Measurements from ENCODE around the gene CHRM3. TPM values are rescaled to one million over a fixed set of nuclear protein-coding genes. Genes with fewer than 3 reads are reported as not detected.

The CHRM3 gene
- total RNA-seq, 1 donor from 2014 or later, result not detected

DNA sequence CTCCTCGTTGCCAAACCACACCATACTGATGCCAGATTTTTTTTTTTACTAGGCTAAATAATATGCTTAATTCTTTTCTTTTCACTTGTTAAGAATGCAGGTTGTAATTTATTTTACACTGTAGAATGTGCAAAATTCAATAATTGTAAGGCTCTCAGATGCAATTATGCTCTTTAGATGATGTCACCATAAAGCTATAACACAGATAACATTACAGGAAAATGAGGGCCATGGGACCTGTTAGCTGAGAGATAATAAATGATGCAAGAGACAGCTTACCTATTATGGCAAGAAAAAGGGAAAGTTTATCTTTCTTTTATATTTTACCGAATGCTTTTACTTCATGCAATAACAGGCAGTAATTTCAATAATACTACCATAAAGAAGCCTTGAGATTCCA, 35.4 kb downstream of the CHRM3 start:
- TF ChIP-seq, protein P1, sequence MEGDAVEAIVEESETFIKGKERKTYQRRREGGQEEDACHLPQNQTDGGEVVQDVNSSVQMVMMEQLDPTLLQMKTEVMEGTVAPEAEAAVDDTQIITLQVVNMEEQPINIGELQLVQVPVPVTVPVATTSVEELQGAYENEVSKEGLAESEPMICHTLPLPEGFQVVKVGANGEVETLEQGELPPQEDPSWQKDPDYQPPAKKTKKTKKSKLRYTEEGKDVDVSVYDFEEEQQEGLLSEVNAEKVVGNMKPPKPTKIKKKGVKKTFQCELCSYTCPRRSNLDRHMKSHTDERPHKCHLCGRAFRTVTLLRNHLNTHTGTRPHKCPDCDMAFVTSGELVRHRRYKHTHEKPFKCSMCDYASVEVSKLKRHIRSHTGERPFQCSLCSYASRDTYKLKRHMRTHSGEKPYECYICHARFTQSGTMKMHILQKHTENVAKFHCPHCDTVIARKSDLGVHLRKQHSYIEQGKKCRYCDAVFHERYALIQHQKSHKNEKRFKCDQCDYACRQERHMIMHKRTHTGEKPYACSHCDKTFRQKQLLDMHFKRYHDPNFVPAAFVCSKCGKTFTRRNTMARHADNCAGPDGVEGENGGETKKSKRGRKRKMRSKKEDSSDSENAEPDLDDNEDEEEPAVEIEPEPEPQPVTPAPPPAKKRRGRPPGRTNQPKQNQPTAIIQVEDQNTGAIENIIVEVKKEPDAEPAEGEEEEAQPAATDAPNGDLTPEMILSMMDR (IDR thresholded peaks at IDR 0.05), result no peak
- POLR2A ChIA-PET, result interaction anchor here (0.7 kb wide), 1 partner anchor 28 kb away, joined by 3 read pairs; no protein-coding TSS in a partner anchor
- intact Hi-C loops (cut with micrococcal nuclease), result no loop called here
- DNase-seq, result no peak
- Mint-ChIP-seq H3K4me1 (no peaks in the 10 kb centered on the region), H3K27ac (no peak overlapping the region), H3K27me3 (no peaks in the 10 kb centered on the region), H3K9me3 (no peaks in the 10 kb centered on the region), H3K36me3 (ENCODE audit: low read depth) (no peaks in the 10 kb centered on the region), H3K4me3 (no peak overlapping the region)
- CTCF ChIA-PET, result no interaction called here
- ATAC-seq (ENCODE audit: low read depth), result no peak

GRCh38 chr1:239422818-239423217, 36.5 kb downstream of the CHRM3 start:
- POLR2A ChIA-PET, result no interaction called here
- TF ChIP-seq, protein P1 (IDR thresholded peaks at IDR 0.05), result no peak
- H3K27ac Mint-ChIP-seq, result no peak overlapping the region
- no peaks in the 10 kb centered on the region for H3K36me3 Mint-ChIP-seq (ENCODE audit: low read depth)
- CTCF ChIA-PET, result no interaction called here
- DNase-seq (no peak), ATAC-seq (ENCODE audit: low read depth) (no peak)
- no peak overlapping the region for H3K4me3 Mint-ChIP-seq
- intact Hi-C loops (cut with micrococcal nuclease), result no loop called here
- no peaks in the 10 kb centered on the region for H3K27me3 Mint-ChIP-seq
- H3K4me1 Mint-ChIP-seq, result no peaks in the 10 kb centered on the region
- peaks cover 2% of the 10 kb centered on the region for H3K9me3 Mint-ChIP-seq

GRCh38 chr1:239426821-239427475, 40.6 kb downstream of the CHRM3 start:
- no peaks in the 10 kb centered on the region for H3K4me1 Mint-ChIP-seq

DNA sequence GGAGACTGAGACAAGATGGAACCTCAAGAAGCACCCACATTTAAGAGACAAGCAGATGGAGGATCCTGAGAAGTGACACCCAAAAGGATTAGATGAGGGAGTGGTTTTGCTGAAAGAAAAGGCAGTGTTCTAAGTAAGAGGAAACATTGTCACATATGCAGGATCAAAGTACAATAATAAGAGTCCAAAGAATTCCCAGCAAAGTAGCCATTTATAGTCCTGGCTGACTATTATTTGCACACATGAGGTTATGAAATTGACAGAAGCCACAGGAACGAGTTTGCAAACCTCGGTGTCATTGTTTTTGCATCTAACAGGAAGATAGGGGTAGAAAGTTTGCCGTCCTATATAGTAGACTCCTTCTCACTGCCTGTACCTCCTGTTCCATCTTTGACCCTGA, 41.3 kb downstream of the CHRM3 start:
- no peaks in the 10 kb centered on the region for H3K36me3 Mint-ChIP-seq (ENCODE audit: low read depth)
- CTCF ChIA-PET, result no interaction called here
- intact Hi-C loops (cut with micrococcal nuclease), result no loop called here
- DNase-seq (no peak), ATAC-seq (ENCODE audit: low read depth) (no peak)
- H3K9me3 Mint-ChIP-seq, result peaks cover 2% of the 10 kb centered on the region
- H3K27ac Mint-ChIP-seq, result no peak overlapping the region
- no peaks in the 10 kb centered on the region for H3K27me3 Mint-ChIP-seq
- TF ChIP-seq, protein P1 (IDR thresholded peaks at IDR 0.05), result no peak
- H3K4me3 Mint-ChIP-seq, result no peak overlapping the region
- POLR2A ChIA-PET, result no interaction called here
- no peaks in the 10 kb centered on the region for H3K4me1 Mint-ChIP-seq

More at GRCh38 chr1:239426821-239427475, 40.6 kb downstream of the CHRM3 start:
- intact Hi-C loops (cut with micrococcal nuclease), result no loop called here
- no peak for ATAC-seq (ENCODE audit: low read depth)
- CTCF ChIA-PET, result no interaction called here
- DNase-seq, result no peak
- H3K9me3 Mint-ChIP-seq, result peaks cover 2% of the 10 kb centered on the region
- TF ChIP-seq, protein P1 (IDR thresholded peaks at IDR 0.05), result no peak
- H3K27me3 Mint-ChIP-seq, result no peaks in the 10 kb centered on the region
- POLR2A ChIA-PET, result no interaction called here
- no peaks in the 10 kb centered on the region for H3K36me3 Mint-ChIP-seq (ENCODE audit: low read depth)
- H3K27ac Mint-ChIP-seq, result no peak overlapping the region
- H3K4me3 Mint-ChIP-seq, result no peak overlapping the region

DNA sequence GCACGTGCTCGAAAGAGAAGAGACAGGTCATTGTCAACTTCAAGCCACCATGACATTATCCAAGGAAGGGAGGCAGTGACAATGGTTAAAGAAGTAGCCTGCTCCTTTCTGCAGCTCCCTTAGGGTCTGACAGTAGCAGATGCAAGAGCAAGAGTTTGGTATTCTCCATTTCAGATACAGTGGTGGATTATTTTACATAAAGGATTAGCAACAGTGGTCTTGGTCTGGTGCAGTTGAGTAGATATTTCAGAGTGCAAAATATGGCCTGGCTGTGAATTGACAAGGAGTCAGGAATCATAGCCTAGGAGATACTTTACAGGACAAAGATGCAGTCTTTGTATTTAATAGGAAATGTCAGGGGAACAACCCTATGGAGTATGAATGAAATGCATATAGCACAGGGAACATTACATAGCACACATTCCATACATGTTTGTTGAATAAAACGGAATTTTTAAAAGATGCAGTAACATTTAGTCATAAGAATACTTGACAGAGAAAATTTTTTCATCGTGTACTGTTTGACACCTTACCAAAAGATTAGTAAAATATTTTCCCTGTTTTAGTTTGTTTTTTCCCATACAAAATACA, 41.8 kb downstream of the CHRM3 start:
- peaks cover 2% of the 10 kb centered on the region for H3K9me3 Mint-ChIP-seq
- DNase-seq, result no peak
- TF ChIP-seq, protein P1 (IDR thresholded peaks at IDR 0.05), result no peak
- H3K36me3 Mint-ChIP-seq (ENCODE audit: low read depth), result no peaks in the 10 kb centered on the region
- no peak overlapping the region for H3K27ac Mint-ChIP-seq
- H3K4me3 Mint-ChIP-seq, result no peak overlapping the region
- intact Hi-C loops (cut with micrococcal nuclease), result no loop called here
- POLR2A ChIA-PET, result no interaction called here
- no peaks in the 10 kb centered on the region for H3K4me1 Mint-ChIP-seq
- CTCF ChIA-PET, result no interaction called here
- ATAC-seq (ENCODE audit: low read depth), result no peak
- no peaks in the 10 kb centered on the region for H3K27me3 Mint-ChIP-seq

Measured in activated B cell treated with CpG ODN at 0.5 μM for 24 hours (primary cell).